ENCODE results near the gene MSRB1. TPM values are rescaled to one million over a fixed set of nuclear protein-coding genes. Genes with fewer than 3 reads are reported as not detected.
A peak's percentile ranks its signal among the peaks of the same experiment; 100 is the strongest.

MSRB1 gene
- total and polyA plus RNA-seq, 3 experiments from 2014 or later, result 20.2 to 20.4 (median 20.4) TPM

DNA sequence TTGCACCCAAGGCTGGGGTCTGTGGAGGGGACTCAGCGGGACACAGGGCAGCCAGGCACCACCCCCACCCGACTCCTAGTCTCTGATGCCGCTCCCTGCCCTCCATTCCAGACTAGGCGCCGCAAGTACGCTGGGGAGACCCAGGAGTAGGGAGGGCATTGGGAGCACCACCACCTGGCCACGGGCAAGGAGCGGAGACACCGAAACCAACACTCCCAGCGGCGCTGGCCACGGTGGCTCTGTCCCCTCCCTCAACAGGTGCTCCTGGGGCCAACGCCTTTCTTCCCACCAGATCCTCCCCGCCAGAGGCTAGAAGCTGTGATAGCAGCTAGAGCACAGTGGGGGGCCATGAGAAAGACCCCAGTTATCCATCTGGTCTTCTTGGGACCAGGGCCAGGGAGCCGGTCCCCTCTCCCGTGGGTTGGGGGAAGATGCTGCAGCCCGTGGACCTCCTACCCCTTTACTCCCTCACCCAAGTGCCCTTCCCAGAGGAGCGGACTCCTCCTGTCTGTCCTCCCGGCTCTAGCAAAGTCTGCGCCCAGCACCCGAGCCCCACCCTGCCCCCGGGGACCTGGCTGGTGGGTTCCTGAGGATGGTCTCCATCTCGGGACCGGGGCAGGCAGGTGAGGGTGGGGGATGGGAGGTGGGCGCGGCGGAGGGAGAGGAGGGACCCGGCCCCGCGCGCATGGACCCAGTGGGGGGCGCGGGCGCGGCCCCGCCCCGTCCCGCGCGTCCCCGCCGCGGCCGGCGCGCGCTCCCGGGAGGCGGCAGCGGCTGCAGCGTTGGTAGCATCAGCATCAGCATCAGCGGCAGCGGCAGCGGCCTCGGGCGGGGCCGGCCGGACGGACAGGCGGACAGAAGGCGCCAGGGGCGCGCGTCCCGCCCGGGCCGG is 46.5 kb upstream of the MSRB1 start, which contains the start of gene SYNGR3:
SYNGR3 (plus strand) TSS at position 762 of the 892 bp plus-strand sequence. CDS start 133 bp downstream, outside the sequence.
- peak within 1 kb of the TSS in 7 of 8 donors; percentile 50 to 95 (median 91) for H3K27ac Mint-ChIP-seq
- H3K27ac ChIP-seq (ENCODE audit: low read depth, low read length), result peak within 1 kb of the TSS; percentile 51

DNA sequence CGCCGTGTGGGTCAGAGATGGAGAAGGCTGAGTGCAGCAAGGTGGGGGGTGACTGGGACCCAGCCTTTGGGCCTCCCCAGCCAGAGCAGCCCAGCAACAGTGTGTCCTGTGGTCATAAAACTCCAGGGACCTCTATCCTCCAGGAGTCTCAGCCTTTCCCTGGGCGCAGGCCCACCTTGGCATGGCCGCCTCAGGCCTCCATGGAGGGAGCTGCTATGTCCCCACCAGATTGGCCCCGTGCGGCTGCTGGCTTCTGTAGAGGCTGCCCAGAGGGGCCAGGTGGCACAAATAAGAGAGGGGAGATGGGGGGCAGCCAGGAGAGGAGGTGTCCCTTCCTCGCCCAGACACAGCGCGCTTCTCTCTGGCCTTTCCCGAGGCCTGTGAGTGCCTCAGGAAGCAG is 44.2 kb upstream of the MSRB1 start:
- POLR2A ChIA-PET, result interaction anchor here (2.6 kb wide), 1 partner anchor 22 kb away, joined by 9 read pairs; the partner anchor contains the start of gene RPS2
- peaks cover 28 to 52% (median 28%) of the 10 kb centered on the region in 3 donors for H3K4me1 Mint-ChIP-seq
- Histone ChIP-seq H3K4me3 (ENCODE audit: low read length) (no peak overlapping the region), H3K9me3 (ENCODE audit: low read length) (no peaks in the 10 kb centered on the region), H3K36me3 (ENCODE audit: insufficient read depth, low read length) (no peaks in the 10 kb centered on the region), H3K27me3 (ENCODE audit: insufficient read depth, low read length, poor library complexity, severe bottlenecking) (peaks cover 14% of the 10 kb centered on the region), H3K4me1 (ENCODE audit: insufficient read depth, low read length) (peaks cover 37% of the 10 kb centered on the region), H3K27ac (ENCODE audit: low read depth, low read length) (no peak overlapping the region)
- peaks cover 0 to 17% (median 0%) of the 10 kb centered on the region in 3 donors for H3K36me3 Mint-ChIP-seq
- H3K4me3 Mint-ChIP-seq, result peak overlapping the region in 2 of 7 donors; percentile 48 to 54
- CTCF ChIA-PET, result interaction anchor here (1.3 kb wide), 1 partner anchor 15 kb away, joined by 5 read pairs; the partner anchor contains the start of gene TBL3
- no peak for DNase-seq
- H3K27ac Mint-ChIP-seq, result peak overlapping the region in 2 of 8 donors; percentile 27 to 68
- H3K27me3 Mint-ChIP-seq, result peaks cover 12 to 14% of the 10 kb centered on the region in 2 donors
- H3K9me3 Mint-ChIP-seq, result no peaks in the 10 kb centered on the region

More for the DNA sequence above, 46.5 kb upstream of the MSRB1 start, which contains the start of gene SYNGR3:
- CTCF ChIA-PET, result interaction anchor here (1.3 kb wide), 1 partner anchor 15 kb away, joined by 3 read pairs; no protein-coding TSS in a partner anchor
- Mint-ChIP-seq H3K36me3 (peaks cover 0 to 17% (median 0%) of the 10 kb centered on the region in 3 donors), H3K4me3 (peak within 1 kb of the TSS; percentile 63 to 88 (median 79)), H3K27me3 (peaks cover 9 to 10% of the 10 kb centered on the region in 2 donors), H3K4me1 (peaks cover 22 to 50% (median 25%) of the 10 kb centered on the region in 3 donors), H3K9me3 (no peaks in the 10 kb centered on the region)
- Histone ChIP-seq H3K27me3 (ENCODE audit: insufficient read depth, low read length, poor library complexity, severe bottlenecking) (peaks cover 14% of the 10 kb centered on the region), H3K4me3 (ENCODE audit: low read length) (peak within 1 kb of the TSS; percentile 64), H3K9me3 (ENCODE audit: low read length) (no peaks in the 10 kb centered on the region), H3K4me1 (ENCODE audit: insufficient read depth, low read length) (peaks cover 26% of the 10 kb centered on the region), H3K36me3 (ENCODE audit: insufficient read depth, low read length) (no peaks in the 10 kb centered on the region)
- POLR2A ChIA-PET, result interaction anchor here (1.0 to 2.6 kb wide), 2 partner anchors 18 to 24 kb away, joined by 3 to 9 read pairs; partner anchors contain the start of genes RPS2 and TBL3
- no peak for DNase-seq

DNA sequence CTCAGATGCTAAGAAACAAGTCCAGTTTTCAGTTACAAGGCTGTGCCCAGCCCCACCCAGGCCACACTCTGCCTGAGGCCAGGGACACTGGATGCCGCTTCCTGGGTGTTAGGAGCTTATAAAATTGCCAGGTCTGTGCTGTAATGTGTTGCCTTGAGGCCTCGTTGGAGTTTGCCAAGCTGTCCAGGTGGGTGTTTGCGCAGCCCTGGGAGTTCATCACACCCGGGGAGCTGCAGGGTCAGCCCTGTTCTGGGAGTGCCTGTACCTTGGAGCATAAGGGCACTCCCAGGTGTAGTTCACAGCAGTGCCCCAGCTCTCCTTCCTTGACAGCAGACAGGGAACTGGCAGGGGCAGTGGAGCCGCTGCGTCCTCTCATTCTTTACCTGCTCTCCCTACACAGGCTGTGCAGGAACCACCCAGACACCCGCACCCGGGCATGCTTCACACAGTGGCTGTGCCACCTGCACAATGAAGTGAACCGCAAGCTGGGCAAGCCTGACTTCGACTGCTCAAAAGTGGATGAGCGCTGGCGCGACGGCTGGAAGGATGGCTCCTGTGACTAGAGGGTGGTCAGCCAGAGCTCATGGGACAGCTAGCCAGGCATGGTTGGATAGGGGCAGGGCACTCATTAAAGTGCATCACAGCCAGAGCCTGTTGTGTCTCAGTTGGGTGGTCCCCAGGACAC is 42.6 kb upstream of the MSRB1 start:
- no peaks in the 10 kb centered on the region for H3K36me3 ChIP-seq (ENCODE audit: insufficient read depth, low read length)
- H3K4me3 ChIP-seq (ENCODE audit: low read length), result no peak overlapping the region
- H3K27ac ChIP-seq (ENCODE audit: low read depth, low read length), result peak overlapping the region; percentile 54
- H3K27me3 ChIP-seq (ENCODE audit: insufficient read depth, low read length, poor library complexity, severe bottlenecking), result peaks cover 22% of the 10 kb centered on the region
- ChIA-PET POLR2A (interaction anchor here (0.6 to 3.2 kb wide), 2 partner anchors 21 to 22 kb away, joined by 3 to 23 read pairs; partner anchors contain the start of gene RPS2), CTCF (interaction anchor here (0.9 to 2.0 kb wide), 4 partner anchors 14 to 22 kb away, joined by 3 to 5 read pairs (median 4); partner anchors contain the start of gene TBL3)
- Mint-ChIP-seq H3K27ac (peak overlapping the region in 2 of 8 donors; percentile 57 to 84), H3K27me3 (peaks cover 11 to 22% of the 10 kb centered on the region in 2 donors), H3K4me3 (peak overlapping the region; percentile 66 to 85 (median 81)), H3K36me3 (peaks cover 0 to 17% (median 0%) of the 10 kb centered on the region in 3 donors), H3K9me3 (no peaks in the 10 kb centered on the region), H3K4me1 (peaks cover 18 to 38% (median 19%) of the 10 kb centered on the region in 3 donors)
- no peaks in the 10 kb centered on the region for H3K9me3 ChIP-seq (ENCODE audit: low read length)
- peaks cover 24% of the 10 kb centered on the region for H3K4me1 ChIP-seq (ENCODE audit: insufficient read depth, low read length)
- DNase-seq, result no peak

DNA sequence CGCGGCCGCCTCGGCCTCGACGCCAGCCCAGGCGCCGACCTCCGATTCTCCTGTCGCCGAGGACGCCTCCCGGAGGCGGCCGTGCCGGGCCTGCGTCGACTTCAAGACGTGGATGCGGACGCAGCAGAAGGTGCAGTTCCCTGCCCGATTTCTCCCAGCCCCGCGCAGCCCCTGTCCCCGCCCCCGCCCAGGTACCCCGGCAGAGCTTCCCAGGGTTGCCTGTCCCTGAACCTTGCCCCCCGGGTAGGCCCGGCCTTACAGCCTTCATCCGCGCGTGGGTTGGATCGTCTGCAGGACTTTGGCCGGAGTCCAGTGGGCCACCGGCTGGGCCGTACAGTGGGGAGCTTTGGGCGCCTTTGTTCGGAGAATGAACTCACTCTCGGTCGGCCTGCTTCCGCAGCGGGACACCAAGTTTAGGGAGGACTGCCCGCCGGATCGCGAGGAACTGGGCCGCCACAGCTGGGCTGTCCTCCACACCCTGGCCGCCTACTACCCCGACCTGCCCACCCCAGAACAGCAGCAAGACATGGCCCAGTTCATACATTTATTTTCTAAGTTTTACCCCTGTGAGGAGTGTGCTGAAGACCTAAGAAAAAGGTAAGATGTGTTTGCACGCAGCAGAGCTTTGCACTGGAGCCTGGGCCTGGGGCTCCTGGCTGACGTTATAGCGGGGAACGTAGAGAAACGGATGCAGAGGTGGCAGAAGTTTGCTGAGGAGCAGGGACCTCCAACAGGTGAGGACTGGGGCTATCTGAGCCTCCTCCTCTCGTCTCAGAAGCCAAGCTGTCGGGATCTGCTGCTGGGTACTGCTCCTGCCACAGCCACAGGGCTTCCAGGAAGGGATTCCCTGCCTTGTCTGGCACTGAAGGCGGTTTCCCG is 41.6 kb upstream of the MSRB1 start:
- H3K9me3 Mint-ChIP-seq, result no peaks in the 10 kb centered on the region
- POLR2A ChIA-PET, result interaction anchor here (0.6 to 3.2 kb wide), 6 partner anchors 13 to 201 kb away, joined by 3 to 23 read pairs (median 5); partner anchors contain the start of genes RNF151, RPS2, TBL3 and TRAF7
- Histone ChIP-seq H3K4me3 (ENCODE audit: low read length) (peak overlapping the region; percentile 73), H3K9me3 (ENCODE audit: low read length) (no peaks in the 10 kb centered on the region), H3K27me3 (ENCODE audit: insufficient read depth, low read length, poor library complexity, severe bottlenecking) (peaks cover 22% of the 10 kb centered on the region), H3K4me1 (ENCODE audit: insufficient read depth, low read length) (peaks cover 20% of the 10 kb centered on the region), H3K36me3 (ENCODE audit: insufficient read depth, low read length) (no peaks in the 10 kb centered on the region), H3K27ac (ENCODE audit: low read depth, low read length) (peak overlapping the region; percentile 54)
- peaks cover 16 to 35% (median 19%) of the 10 kb centered on the region in 3 donors for H3K4me1 Mint-ChIP-seq
- CTCF ChIA-PET, result interaction anchor here (1.4 to 2.0 kb wide), 2 partner anchors 19 to 20 kb away, joined by 3 to 5 read pairs; no protein-coding TSS in a partner anchor
- H3K27me3 Mint-ChIP-seq, result peaks cover 16 to 23% of the 10 kb centered on the region in 2 donors
- H3K27ac Mint-ChIP-seq, result peak overlapping the region; percentile 37 to 84 (median 65)
- H3K36me3 Mint-ChIP-seq, result peaks cover 0 to 17% (median 0%) of the 10 kb centered on the region in 3 donors
- peak in 1 of 5 donors; percentile 19 for DNase-seq
- H3K4me3 Mint-ChIP-seq, result peak overlapping the region; percentile 66 to 85 (median 82)

DNA sequence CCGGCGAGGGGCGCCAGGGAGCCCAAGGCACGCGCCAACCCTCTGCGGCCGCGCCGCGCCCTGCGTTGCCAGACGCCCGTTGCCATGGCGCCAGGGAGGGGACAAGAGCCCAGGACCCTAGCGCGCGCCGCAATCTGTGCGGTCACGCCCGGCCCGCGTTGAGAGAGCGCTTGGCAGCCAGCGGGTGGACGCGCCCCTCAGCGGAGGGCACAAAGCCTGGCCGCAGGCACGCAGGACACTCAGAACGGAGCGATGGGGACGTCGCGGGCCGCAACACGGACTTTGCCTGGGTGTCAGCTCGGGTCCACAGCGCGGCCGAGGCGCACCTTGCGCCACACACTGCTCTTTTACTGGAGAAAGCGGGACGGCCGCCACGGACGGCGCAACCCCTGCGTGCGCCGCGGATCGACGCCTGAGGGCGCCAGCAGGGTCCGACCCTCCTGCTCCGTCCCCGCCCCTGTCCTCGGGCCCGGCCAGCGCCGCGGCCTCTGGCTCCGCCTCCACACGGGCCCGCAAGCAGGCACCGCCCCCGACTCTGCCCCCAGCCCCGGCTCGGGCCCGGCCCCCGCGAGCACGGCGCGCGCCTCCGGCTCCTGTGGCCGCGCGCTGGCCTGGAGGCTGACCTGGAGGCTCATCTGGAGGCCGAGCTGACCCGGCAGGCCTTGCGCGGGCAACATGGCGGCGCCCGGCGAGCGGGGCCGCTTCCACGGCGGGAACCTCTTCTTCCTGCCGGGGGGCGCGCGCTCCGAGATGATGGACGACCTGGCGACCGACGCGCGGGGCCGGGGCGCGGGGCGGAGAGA is 40.7 kb upstream of the MSRB1 start, which contains the start of gene GFER:
GFER (plus strand) TSS at position 650 of the 803 bp plus-strand sequence; CDS start at position 676, 26 bp downstream.
- Histone ChIP-seq H3K36me3 (ENCODE audit: insufficient read depth, low read length) (no peaks in the 10 kb centered on the region), H3K27ac (ENCODE audit: low read depth, low read length) (peak within 1 kb of the TSS; percentile 54), H3K27me3 (ENCODE audit: insufficient read depth, low read length, poor library complexity, severe bottlenecking) (peaks cover 16% of the 10 kb centered on the region), H3K4me1 (ENCODE audit: insufficient read depth, low read length) (peaks cover 20% of the 10 kb centered on the region), H3K9me3 (ENCODE audit: low read length) (no peaks in the 10 kb centered on the region), H3K4me3 (ENCODE audit: low read length) (peak within 1 kb of the TSS; percentile 73)
- H3K27ac Mint-ChIP-seq, result peak within 1 kb of the TSS; percentile 54 to 86 (median 74)
- H3K27me3 Mint-ChIP-seq, result peaks cover 16 to 19% of the 10 kb centered on the region in 2 donors
- no peaks in the 10 kb centered on the region for H3K9me3 Mint-ChIP-seq
- ChIA-PET CTCF (interaction anchor here (1.1 to 1.7 kb wide), 3 partner anchors 18 to 55 kb away, joined by 3 read pairs; partner anchors contain the start of gene RPS2), POLR2A (interaction anchor here (0.6 to 3.2 kb wide), 5 partner anchors 12 to 476 kb away, joined by 3 to 23 read pairs (median 6); partner anchors contain the start of genes RNF151, RPS2, TBL3 and TEDC2)
- peaks cover 0 to 17% (median 0%) of the 10 kb centered on the region in 3 donors for H3K36me3 Mint-ChIP-seq
- peak within 1 kb of the TSS; percentile 79 to 92 (median 82) for H3K4me3 Mint-ChIP-seq
- peaks cover 11 to 27% (median 16%) of the 10 kb centered on the region in 3 donors for H3K4me1 Mint-ChIP-seq
- peak; percentile 52 to 75 (median 58) for DNase-seq

DNA sequence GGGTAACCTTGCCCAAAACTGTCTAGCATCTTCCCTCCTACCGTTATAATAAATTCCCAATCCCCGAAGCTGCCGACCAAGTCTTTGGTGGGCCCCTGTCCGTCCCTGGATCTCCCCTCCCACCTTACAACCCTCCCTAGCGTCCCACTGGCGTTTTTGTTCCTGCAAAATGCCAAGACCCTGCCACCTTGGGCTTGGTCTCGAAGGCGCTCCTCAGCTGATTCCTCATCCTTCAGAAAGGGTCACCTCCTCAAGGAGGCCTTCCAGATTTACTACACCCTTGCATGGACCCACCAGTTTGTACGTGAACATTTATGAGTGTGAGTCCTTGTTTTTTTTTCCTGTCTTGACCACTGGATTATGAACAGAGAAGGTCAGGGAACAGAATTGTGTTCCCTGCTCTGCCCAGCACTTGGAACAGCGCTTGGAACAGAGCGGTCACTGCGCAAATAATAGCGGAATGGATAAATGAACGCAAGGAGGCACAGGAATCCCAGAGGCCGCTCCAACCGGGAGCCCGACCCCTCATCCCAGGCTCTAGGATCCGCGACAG is 40.1 kb upstream of the MSRB1 start:
- ChIA-PET CTCF (interaction anchor here (1.1 to 1.7 kb wide), 4 partner anchors 17 to 54 kb away, joined by 3 read pairs; partner anchors contain the start of gene RPS2), POLR2A (interaction anchor here (1.1 to 3.2 kb wide), 3 partner anchors 12 to 172 kb away, joined by 3 to 23 read pairs (median 6); partner anchors contain the start of genes RPS2, TBL3 and TRAF7)
- peaks cover 20% of the 10 kb centered on the region for H3K4me1 ChIP-seq (ENCODE audit: insufficient read depth, low read length)
- Mint-ChIP-seq H3K9me3 (no peaks in the 10 kb centered on the region), H3K27ac (peak overlapping the region in 7 of 8 donors; percentile 41 to 86 (median 55)), H3K36me3 (peaks cover 0 to 23% (median 0%) of the 10 kb centered on the region in 3 donors), H3K4me1 (peaks cover 8 to 23% (median 12%) of the 10 kb centered on the region in 3 donors), H3K4me3 (peak overlapping the region; percentile 77 to 92 (median 82)), H3K27me3 (peaks cover 16% of the 10 kb centered on the region in 2 donors)
- H3K4me3 ChIP-seq (ENCODE audit: low read length), result peak overlapping the region; percentile 73
- no peaks in the 10 kb centered on the region for H3K9me3 ChIP-seq (ENCODE audit: low read length)
- peak overlapping the region; percentile 54 for H3K27ac ChIP-seq (ENCODE audit: low read depth, low read length)
- H3K27me3 ChIP-seq (ENCODE audit: insufficient read depth, low read length, poor library complexity, severe bottlenecking), result peaks cover 16% of the 10 kb centered on the region
- no peak for DNase-seq
- H3K36me3 ChIP-seq (ENCODE audit: insufficient read depth, low read length), result no peaks in the 10 kb centered on the region
